Cardiac fibroblast (primary cell): Measurements from ENCODE around the gene TSC22D4.

ENCODE experiments used
- DNase-seq, 2 donors: peaks; one replicate each; pipeline versions ENCODE4 v3.0.0 to v3.0.0-alpha.2; 2010; ENCODE audit warnings: low read depth in 2 of 2
- H3K4me3 ChIP-seq, 2 donors: replicated peaks in 1 of 2; 1 replicate in 1 of 2; 2 replicates in 1 of 2; pipeline ENCODE4 v1.5.1; 2011; ENCODE audit warnings: low read depth in 2 of 2, low read length in 2 of 2, mild to moderate bottlenecking in 2 of 2, moderate library complexity in 1 of 2
- TF ChIP-seq, protein P1 (sequence below): IDR thresholded peaks from one replicate; pipeline ENCODE4 v1.5.1; 2011; ENCODE audit warnings: low read depth, mild to moderate bottlenecking, low read length, inconsistent platforms

TSC22D4 gene

DNA sequence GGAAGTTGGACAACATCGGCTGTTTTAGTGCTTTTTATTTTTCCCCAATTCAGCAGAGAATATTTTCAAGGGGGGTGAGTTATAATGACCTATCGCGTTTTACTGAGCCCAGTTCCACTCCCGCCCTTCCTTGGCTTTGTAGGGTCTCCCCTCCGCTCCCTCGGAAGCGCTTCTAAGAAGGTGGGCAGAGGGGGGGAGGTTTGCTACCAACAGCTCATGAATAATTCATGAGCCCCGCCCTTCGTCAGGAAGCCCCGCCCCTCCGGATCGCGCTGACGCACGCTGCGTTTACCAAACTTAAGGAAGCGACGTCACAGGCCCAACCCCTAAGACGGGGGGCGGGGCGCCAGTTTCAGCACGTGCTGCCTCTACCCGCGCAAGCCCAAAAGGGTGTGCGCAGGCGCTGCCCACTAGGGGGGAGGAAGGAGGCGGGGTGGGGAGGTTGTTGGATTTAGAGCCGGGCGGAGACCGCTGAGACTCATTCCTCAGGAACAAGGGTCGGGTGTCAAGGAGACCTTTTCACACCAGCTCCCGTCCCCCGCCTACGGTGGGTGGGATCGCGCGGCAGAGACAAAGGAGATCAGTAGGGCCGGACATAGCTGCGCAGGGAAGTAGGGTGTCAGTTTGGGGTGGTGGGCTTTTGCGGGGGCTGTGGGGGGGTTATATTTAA is 49.9 kb downstream of the TSC22D4 start:
- peak; percentile 100 for DNase-seq
- H3K4me3 ChIP-seq, result peak overlapping the region; percentile 84 to 87
- TF ChIP-seq, protein P1, sequence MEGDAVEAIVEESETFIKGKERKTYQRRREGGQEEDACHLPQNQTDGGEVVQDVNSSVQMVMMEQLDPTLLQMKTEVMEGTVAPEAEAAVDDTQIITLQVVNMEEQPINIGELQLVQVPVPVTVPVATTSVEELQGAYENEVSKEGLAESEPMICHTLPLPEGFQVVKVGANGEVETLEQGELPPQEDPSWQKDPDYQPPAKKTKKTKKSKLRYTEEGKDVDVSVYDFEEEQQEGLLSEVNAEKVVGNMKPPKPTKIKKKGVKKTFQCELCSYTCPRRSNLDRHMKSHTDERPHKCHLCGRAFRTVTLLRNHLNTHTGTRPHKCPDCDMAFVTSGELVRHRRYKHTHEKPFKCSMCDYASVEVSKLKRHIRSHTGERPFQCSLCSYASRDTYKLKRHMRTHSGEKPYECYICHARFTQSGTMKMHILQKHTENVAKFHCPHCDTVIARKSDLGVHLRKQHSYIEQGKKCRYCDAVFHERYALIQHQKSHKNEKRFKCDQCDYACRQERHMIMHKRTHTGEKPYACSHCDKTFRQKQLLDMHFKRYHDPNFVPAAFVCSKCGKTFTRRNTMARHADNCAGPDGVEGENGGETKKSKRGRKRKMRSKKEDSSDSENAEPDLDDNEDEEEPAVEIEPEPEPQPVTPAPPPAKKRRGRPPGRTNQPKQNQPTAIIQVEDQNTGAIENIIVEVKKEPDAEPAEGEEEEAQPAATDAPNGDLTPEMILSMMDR, result peak; percentile 5

DNA sequence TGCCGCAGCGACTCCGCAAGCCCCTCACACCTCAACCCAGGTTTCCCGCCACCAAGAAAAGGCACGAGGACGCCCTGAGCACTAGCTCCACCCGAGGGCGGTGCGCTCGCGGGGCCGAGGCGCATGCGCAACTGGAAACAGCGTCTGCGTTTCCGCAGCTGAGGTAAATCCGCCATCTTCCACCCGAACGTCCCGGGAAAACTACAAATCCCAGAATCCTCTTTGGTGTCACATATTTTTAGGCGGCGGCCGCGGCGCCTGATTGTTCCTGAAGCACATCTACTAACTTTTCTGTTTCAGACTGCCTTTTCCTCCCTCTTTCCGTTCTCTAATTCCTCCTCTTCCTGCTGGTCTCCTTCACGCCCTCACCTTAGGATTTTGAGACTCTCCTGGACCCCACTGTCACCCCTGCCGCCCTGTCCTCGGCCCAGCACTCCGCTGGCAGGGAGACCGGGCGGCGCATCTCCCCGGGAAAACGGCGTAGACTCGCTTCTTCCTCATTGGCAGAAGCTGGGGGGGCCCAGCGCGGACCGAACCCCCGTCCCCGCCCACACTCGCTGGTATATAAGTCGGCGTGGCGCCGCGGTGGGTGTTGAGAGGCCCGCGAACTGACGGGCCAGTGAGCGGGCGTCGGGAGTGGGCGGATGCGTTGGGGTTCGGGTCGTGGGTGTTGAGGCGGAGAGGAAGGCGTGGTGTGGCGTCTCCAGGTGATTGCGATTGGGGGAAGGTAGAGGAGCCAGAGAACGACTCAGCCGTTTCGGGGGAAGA is 50.6 kb downstream of the TSC22D4 start, which contains the start of gene ZCWPW1:
ZCWPW1 (minus strand) TSS at position 505 of the 768 bp plus-strand sequence. CDS start 8,054 bp downstream, outside the sequence.
- TF ChIP-seq, protein P1, result no peak
- peak; percentile 98 to 99 for DNase-seq
- peak within 1 kb of the TSS; percentile 84 to 87 for H3K4me3 ChIP-seq

DNA sequence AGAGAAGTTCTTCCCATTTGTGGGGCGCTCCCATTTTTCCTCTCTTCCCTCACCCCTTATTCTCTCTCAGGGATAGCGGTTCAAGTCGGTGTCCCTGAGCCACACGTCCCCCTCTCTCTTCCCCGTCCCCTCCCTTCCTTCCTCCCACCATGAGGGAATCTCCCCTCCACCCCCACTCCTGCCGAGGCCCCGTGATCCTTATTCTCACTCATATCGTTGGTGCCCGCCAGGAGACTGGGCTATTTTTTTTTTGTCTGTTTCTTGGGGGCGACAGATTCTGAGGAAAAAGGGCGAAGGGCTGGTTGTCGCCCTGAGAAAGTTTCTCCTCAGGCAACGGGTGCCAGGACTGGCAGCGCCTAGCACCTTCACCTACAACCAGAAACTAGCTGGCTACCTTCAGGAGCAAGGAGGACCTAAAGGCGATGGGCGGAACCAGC is 51.2 kb downstream of the TSC22D4 start:
- no peak for DNase-seq
- TF ChIP-seq, protein P1, result no peak
- H3K4me3 ChIP-seq, result peak overlapping the region; percentile 66 to 84

DNA sequence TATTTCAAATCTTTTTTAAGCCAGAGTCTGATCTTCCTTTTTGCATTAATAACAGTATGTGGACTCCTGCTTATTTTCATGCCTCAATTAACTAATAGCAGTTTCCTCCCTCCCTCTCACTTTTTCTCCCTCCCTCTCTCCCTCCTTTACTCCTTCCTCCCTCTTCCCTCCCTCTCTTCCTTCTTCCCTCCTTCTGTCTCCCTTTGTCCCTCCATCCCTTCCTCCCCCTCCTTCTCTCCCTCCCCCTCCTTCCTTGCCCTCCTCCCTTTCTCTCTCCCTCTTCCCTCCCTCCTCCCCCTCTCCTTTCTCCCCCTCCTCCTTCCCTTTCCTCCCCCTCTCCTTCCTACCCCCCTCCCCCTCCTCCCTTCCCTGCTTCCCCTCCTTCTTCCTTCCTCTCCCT is 52.5 kb downstream of the TSC22D4 start:
- TF ChIP-seq, protein P1, result no peak
- no peak for DNase-seq
- no peak overlapping the region for H3K4me3 ChIP-seq

DNA sequence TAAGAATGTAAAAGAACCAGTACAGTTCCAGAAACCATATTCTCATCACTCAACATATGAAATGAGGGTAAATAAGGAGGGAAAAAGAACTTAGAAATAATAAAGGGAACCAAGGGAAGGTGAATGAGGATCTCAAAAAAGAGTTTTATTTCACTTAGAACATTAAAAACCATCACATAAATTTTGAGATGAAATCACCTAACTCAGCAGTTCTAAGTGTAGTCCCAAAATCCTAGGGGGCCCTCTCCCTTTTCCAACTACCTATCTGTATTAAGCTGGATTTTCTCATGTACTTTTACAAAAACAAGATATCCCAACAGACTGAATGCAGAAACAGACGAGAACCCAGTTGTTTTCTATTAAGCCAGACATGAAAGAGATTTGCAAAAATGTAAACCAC is 53.7 kb downstream of the TSC22D4 start:
- H3K4me3 ChIP-seq, result no peak overlapping the region
- TF ChIP-seq, protein P1, result no peak
- no peak for DNase-seq

DNA sequence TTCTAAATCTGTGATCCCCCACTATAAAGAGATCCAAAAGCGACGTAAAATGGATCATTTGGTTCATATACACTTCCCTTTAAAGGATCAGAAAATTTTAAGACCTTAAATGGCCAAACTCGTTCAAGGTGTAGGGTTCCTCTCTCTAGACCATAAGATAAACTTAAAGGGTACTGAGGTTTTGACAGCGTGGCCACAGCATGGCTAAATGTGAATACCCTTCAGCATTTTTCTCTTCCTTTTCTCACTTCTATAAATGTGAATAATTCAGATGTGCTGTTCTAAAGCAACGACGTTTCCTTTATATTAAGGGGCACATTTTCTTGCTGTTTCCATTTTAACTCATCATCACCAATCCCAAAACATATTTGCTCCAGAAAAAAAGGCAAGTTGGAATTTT is 55.7 kb downstream of the TSC22D4 start:
- no peak for DNase-seq
- TF ChIP-seq, protein P1, result no peak
- no peak overlapping the region for H3K4me3 ChIP-seq
